Skeletal muscle tissue (tissue), 4 donors: ENCODE measurements around the gene GLCCI1. TPM values are rescaled to one million over a fixed set of nuclear protein-coding genes. Genes with fewer than 3 reads are reported as not detected.

Experiments used
- H3K27ac ChIP-seq: one replicate; pipeline ENCODE4 v1.7.0; 2013; ENCODE audit warnings: mild to moderate bottlenecking, low read depth, low read length, inconsistent platforms
- H3K27me3 ChIP-seq, 3 donors: one replicate each; pipeline ENCODE4 v1.7.0; 2013; ENCODE audit warnings: low read length in 3 of 3; ENCODE audit not compliant: control insufficient read depth in 3 of 3, insufficient read depth in 3 of 3
- H3K36me3 ChIP-seq, 3 donors: one replicate each; pipeline ENCODE4 v1.7.0; 2013; ENCODE audit warnings: low read length in 3 of 3; ENCODE audit not compliant: control insufficient read depth in 3 of 3, insufficient read depth in 3 of 3
- H3K4me1 ChIP-seq, 3 donors: one replicate each; pipeline ENCODE4 v1.7.0; 2013; ENCODE audit warnings: low read length in 3 of 3, mild to moderate bottlenecking in 3 of 3; ENCODE audit not compliant: control insufficient read depth in 3 of 3, insufficient read depth in 3 of 3
- H3K4me3 ChIP-seq, 3 donors: one replicate each; pipeline ENCODE4 v1.7.0; 2013; ENCODE audit warnings: low read length in 3 of 3
- H3K9ac ChIP-seq, 3 donors: one replicate each; pipeline ENCODE4 v1.7.0; 2013; ENCODE audit warnings: low read length in 3 of 3, mild to moderate bottlenecking in 3 of 3, moderate library complexity in 2 of 3, low read depth in 1 of 3
- H3K9me3 ChIP-seq, 3 donors: one replicate each; pipeline ENCODE4 v1.7.0; 2013; ENCODE audit warnings: low read length in 3 of 3; ENCODE audit not compliant: control insufficient read depth in 3 of 3
- total RNA-seq: library from RNA; depleted of rRNA; stranded (reverse); fragments of >200 nt; gene quantifications from one replicate; pipeline ENCODE4 v1.2.3, GENCODE V29; 2014
- donor health status: Osteomylitis.

The GLCCI1 gene
- total RNA-seq, 1 donor from 2014 or later: 15.1 TPM

DNA sequence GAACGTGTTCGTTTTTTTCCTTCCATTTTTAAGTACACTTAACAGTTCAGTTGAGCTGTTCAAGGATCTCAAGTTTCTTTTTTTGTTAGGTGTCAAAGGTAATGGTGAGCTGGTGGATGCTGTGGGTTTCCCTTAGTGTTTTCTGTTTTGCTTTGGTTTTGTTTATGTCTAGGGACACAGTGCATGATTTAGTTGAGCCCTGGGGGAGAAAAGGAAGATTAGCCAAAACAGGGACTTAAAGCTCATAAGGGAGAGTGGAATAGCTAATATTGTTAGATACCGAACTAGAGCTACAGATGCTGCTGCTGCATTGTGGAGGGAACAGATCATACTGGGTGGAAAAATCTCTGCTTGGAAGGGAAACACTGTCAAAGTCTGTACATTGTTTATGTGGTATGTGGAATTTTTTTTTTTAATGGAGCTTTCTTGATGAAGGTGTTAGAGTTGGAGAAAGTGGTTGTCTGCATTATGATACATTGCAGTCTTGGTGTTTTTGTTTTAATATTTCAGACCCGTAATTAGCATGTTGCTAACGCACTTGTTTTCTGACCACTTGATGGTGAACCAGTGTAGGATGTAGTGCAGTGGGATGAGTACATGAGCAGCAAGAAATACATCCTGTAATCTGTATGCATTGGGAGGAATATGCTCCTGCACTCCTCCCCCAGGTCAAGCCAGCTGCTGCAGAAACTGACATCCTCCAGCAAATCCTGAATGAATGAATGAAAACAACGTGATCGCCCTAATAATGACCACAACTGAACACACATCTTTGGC is 2.1 kb downstream of the GLCCI1 start:
- no peaks in the 10 kb centered on the region for H3K27me3 ChIP-seq
- H3K9ac ChIP-seq: peak overlapping the region in 2 of 3 donors; percentile 55 to 57
- no peaks in the 10 kb centered on the region for H3K36me3 ChIP-seq
- peaks cover 0 to 17% (median 6%) of the 10 kb centered on the region in 3 donors for H3K4me1 ChIP-seq
- H3K4me3 ChIP-seq: peak overlapping the region; percentile 81 to 85 (median 82)
- no peaks in the 10 kb centered on the region for H3K9me3 ChIP-seq
- H3K27ac ChIP-seq: no peak overlapping the region

DNA sequence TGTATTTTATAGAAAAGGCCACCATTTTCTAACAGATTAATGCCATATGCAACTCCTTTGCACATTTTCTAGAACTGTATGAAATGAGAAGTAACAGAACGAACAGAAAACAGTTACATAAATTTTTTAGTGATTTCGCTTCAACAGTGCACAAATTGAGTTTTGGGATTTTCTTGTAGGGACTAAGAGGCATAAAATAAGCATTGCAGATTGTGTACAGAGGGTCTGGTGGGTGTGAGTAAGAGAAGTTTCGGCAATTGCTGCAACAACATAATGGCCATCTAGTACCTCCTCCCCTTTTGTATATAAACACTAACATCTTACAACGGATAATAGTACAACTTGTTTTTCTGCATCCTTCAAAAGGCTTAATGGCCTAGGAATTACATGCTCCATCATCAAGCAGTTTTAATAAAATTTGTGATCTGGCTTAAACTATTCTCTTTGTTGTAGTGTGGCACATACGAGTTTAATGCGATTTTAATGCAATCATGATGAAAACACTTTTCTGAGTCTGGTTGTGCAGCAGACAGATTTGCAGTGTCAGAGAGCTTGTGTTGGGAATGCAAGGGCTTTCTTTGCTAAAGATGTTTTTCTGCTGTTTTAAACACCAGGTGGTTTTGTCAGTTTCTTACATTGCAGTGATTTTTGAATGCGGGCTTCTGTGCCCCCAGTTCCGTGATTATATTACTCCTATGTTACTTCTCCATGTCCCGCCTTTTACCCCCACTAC is 2.9 kb downstream of the GLCCI1 start:
- Histone ChIP-seq H3K4me3 (peak overlapping the region in 1 of 3 donors; percentile 81), H3K27me3 (no peaks in the 10 kb centered on the region)

GRCh38 chr7:7972128-7972527 is 3.5 kb downstream of the GLCCI1 start:
- no peak overlapping the region for H3K4me3 ChIP-seq
- no peaks in the 10 kb centered on the region for H3K9me3 ChIP-seq
- no peaks in the 10 kb centered on the region for H3K27me3 ChIP-seq
- no peak overlapping the region for H3K9ac ChIP-seq
- H3K4me1 ChIP-seq: peaks cover 0 to 17% (median 6%) of the 10 kb centered on the region in 3 donors
- no peak overlapping the region for H3K27ac ChIP-seq
- no peaks in the 10 kb centered on the region for H3K36me3 ChIP-seq

More for the DNA sequence above, 2.9 kb downstream of the GLCCI1 start:
- Histone ChIP-seq H3K9me3 (no peaks in the 10 kb centered on the region), H3K27ac (no peak overlapping the region), H3K9ac (no peak overlapping the region), H3K4me1 (peaks cover 0 to 17% (median 6%) of the 10 kb centered on the region in 3 donors), H3K36me3 (no peaks in the 10 kb centered on the region)

DNA sequence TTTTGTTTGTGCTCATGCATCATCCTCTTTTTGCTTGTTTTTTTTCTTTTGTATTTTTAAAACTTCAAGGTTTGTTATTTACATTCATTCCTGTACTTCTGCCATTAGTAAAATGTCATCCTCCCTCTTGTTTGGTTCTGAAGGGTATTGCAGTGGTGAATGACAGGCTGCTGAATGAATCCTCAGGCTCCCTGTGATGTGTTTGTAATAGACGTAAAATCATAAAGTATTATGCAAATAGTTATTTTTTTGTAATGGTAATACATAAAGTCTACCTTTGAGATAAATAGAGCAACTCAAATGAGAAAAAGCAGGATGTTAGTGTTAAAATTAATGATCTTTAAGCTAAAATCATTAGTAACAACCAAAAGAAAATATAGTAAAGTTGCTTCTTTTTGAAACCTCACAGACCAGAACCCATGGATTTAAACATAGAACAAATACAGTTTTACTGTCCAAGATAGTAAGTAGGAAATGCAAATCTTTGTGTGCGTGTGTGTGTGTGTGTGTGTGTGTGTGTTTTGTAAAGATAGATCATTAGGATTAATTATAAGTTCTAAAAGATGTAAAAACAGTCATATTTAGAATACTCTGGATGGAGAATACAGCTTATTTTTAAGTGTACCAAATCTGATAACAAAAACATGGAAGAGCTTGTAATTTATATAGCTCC is 4.5 kb downstream of the GLCCI1 start:
- Histone ChIP-seq H3K9ac (no peak overlapping the region), H3K4me1 (peaks cover 0 to 17% (median 4%) of the 10 kb centered on the region in 3 donors), H3K9me3 (no peaks in the 10 kb centered on the region), H3K4me3 (no peak overlapping the region), H3K27me3 (no peaks in the 10 kb centered on the region), H3K36me3 (no peaks in the 10 kb centered on the region), H3K27ac (no peak overlapping the region)

GRCh38 chr7:7976677-7977076 is 8.1 kb downstream of the GLCCI1 start:
- H3K27ac ChIP-seq: no peak overlapping the region
- H3K36me3 ChIP-seq: no peaks in the 10 kb centered on the region
- H3K9me3 ChIP-seq: no peaks in the 10 kb centered on the region
- H3K4me3 ChIP-seq: no peak overlapping the region
- H3K4me1 ChIP-seq: peaks cover 0 to 5% (median 0%) of the 10 kb centered on the region in 3 donors
- H3K9ac ChIP-seq: no peak overlapping the region
- no peaks in the 10 kb centered on the region for H3K27me3 ChIP-seq

GRCh38 chr7:7977774-7978173 is 9.2 kb downstream of the GLCCI1 start:
- H3K36me3 ChIP-seq: no peaks in the 10 kb centered on the region
- H3K27me3 ChIP-seq: no peaks in the 10 kb centered on the region
- no peaks in the 10 kb centered on the region for H3K9me3 ChIP-seq
- H3K4me3 ChIP-seq: no peak overlapping the region
- H3K27ac ChIP-seq: no peak overlapping the region
- no peaks in the 10 kb centered on the region for H3K4me1 ChIP-seq
- H3K9ac ChIP-seq: no peak overlapping the region

- H3K27me3 ChIP-seq: no peaks in the 10 kb centered on the region
These were observed 10.3 kb downstream of the GLCCI1 start for GRCh38 chr7:7978860-7979259.

GRCh38 chr7:7979558-7979957 is 11.0 kb downstream of the GLCCI1 start:
- H3K27me3 ChIP-seq: no peaks in the 10 kb centered on the region

More at GRCh38 chr7:7978860-7979259, 10.3 kb downstream of the GLCCI1 start:
- Histone ChIP-seq H3K9ac (no peak overlapping the region), H3K4me1 (no peaks in the 10 kb centered on the region), H3K36me3 (no peaks in the 10 kb centered on the region), H3K4me3 (no peak overlapping the region), H3K27ac (no peak overlapping the region), H3K9me3 (no peaks in the 10 kb centered on the region)

DNA sequence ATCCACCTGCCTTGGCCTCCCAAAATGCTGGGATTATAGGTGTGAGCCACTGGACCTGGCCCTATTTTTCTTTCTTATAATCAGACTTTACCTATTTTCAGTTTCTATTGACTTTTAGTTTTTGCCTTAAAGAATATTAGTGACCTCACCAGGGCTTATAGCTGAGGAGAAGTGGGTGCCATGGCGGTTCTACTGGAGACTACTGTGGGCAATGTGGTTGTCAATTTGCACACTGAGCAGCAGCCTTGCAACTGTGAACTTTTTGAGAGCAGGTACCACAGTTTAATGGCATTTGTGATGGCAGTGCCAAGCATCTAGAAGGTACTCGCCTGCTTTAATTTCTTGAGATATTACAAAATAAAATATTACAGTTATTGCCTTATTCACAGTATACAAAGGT is 11.5 kb downstream of the GLCCI1 start:
- no peak overlapping the region for H3K27ac ChIP-seq
- no peak overlapping the region for H3K9ac ChIP-seq
- H3K4me3 ChIP-seq: no peak overlapping the region
- H3K27me3 ChIP-seq: no peaks in the 10 kb centered on the region
- H3K36me3 ChIP-seq: no peaks in the 10 kb centered on the region
- H3K4me1 ChIP-seq: no peaks in the 10 kb centered on the region
- H3K9me3 ChIP-seq: no peaks in the 10 kb centered on the region

More at GRCh38 chr7:7979558-7979957, 11.0 kb downstream of the GLCCI1 start:
- H3K4me1 ChIP-seq: no peaks in the 10 kb centered on the region
- H3K9me3 ChIP-seq: no peaks in the 10 kb centered on the region
- no peak overlapping the region for H3K27ac ChIP-seq
- no peaks in the 10 kb centered on the region for H3K36me3 ChIP-seq
- no peak overlapping the region for H3K4me3 ChIP-seq
- H3K9ac ChIP-seq: no peak overlapping the region

GRCh38 chr7:7982904-7983303 is 14.3 kb downstream of the GLCCI1 start:
- no peaks in the 10 kb centered on the region for H3K27me3 ChIP-seq
- no peak overlapping the region for H3K27ac ChIP-seq
- H3K9me3 ChIP-seq: no peaks in the 10 kb centered on the region
- no peaks in the 10 kb centered on the region for H3K4me1 ChIP-seq
- no peak overlapping the region for H3K9ac ChIP-seq
- H3K36me3 ChIP-seq: no peaks in the 10 kb centered on the region
- H3K4me3 ChIP-seq: no peak overlapping the region
